ENCODE data around the gene CEP57L1.

The CEP57L1 gene

DNA sequence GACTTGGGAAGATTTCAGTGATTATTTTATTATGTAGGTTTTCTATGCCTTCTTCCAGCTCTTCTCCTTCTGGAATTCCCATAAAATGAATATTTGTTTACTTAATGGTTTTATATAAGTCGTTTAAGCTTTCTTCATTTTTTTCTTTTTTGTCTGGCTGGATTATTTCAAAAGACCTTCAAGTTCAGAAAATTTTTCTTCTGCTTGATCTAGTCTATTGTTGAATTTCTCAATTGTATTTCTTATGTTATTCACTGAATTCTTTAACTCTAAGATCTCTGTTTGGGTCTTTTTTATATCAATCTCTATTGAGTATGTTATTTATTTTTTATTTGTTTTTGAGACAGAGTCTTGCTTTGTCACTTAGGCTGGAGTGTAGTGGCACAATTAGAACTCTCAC lies 117.4 kb downstream of the CEP57L1 start:
- TF ChIP-seq CTCF (IDR thresholded peaks at IDR 0.05; ENCODE audit: borderline replicate concordance, control extremely low read depth, extremely low read depth, insufficient read depth, missing control alignments): no peak
- no peak for DNase-seq (ENCODE audit: low spot score)

More for the DNA sequence above, 117.4 kb downstream of the CEP57L1 start:
- in situ Hi-C loops (cut with MboI; ENCODE audit: low sequenced_read_pairs, unreplicated experiment): no loop called here
